HG03159 (cell line): Measurements from ENCODE around the gene KCTD21.

Source experiments
- ATAC-seq: cut with Tn5 transposase; IDR thresholded peaks from one replicate; pipeline ENCODE4 v1.9.1; 2021; ENCODE audit warnings: mild to moderate bottlenecking, moderate library complexity; ENCODE audit not compliant: unreplicated experiment

KCTD21 gene

GRCh38 chr11:78202733-78203167 lies 14.3 kb upstream of the KCTD21 start:
- ATAC-seq: no peak

- ATAC-seq: no peak
These were observed 12.8 kb upstream of the KCTD21 start for GRCh38 chr11:78201096-78201818.

GRCh38 chr11:78200553-78200952 lies 12.1 kb upstream of the KCTD21 start:
- no peak for ATAC-seq

- no peak for ATAC-seq
These were observed 11.6 kb upstream of the KCTD21 start for GRCh38 chr11:78200061-78200460.

GRCh38 chr11:78199653-78200015 lies 11.2 kb upstream of the KCTD21 start:
- no peak for ATAC-seq

GRCh38 chr11:78199015-78199652 lies 10.7 kb upstream of the KCTD21 start:
- no peak for ATAC-seq

- no peak for ATAC-seq
These were observed 9.4 kb upstream of the KCTD21 start for GRCh38 chr11:78197816-78198215.

- ATAC-seq: no peak
These were observed 8.2 kb upstream of the KCTD21 start for GRCh38 chr11:78196661-78197091.

- ATAC-seq: no peak
These were observed 7.6 kb upstream of the KCTD21 start for GRCh38 chr11:78195917-78196560.

GRCh38 chr11:78194490-78194889 lies 6.1 kb upstream of the KCTD21 start:
- ATAC-seq: no peak

GRCh38 chr11:78193806-78194205 lies 5.4 kb upstream of the KCTD21 start:
- ATAC-seq: no peak

GRCh38 chr11:78192911-78193351 lies 4.5 kb upstream of the KCTD21 start:
- ATAC-seq: no peak

GRCh38 chr11:78192223-78192719 lies 3.8 kb upstream of the KCTD21 start:
- ATAC-seq: no peak

- ATAC-seq: no peak
These were observed 2.6 kb upstream of the KCTD21 start for GRCh38 chr11:78190871-78191538.

GRCh38 chr11:78190374-78190773 lies 1.9 kb upstream of the KCTD21 start:
- no peak for ATAC-seq

GRCh38 chr11:78189851-78190250 lies 1.4 kb upstream of the KCTD21 start:
- no peak for ATAC-seq

- ATAC-seq: no peak
These were observed 823 bp upstream of the KCTD21 start for GRCh38 chr11:78189174-78189724.

- ATAC-seq: peak; percentile 36
These were observed 800 bp downstream of the KCTD21 start for GRCh38 chr11:78187366-78188285.

GRCh38 chr11:78181185-78181584 lies 7.2 kb downstream of the KCTD21 start:
- ATAC-seq: no peak

GRCh38 chr11:78180751-78181150 lies 7.7 kb downstream of the KCTD21 start:
- no peak for ATAC-seq
